ENCODE measurements around the gene LAMB1.

Gene LAMB1

DNA sequence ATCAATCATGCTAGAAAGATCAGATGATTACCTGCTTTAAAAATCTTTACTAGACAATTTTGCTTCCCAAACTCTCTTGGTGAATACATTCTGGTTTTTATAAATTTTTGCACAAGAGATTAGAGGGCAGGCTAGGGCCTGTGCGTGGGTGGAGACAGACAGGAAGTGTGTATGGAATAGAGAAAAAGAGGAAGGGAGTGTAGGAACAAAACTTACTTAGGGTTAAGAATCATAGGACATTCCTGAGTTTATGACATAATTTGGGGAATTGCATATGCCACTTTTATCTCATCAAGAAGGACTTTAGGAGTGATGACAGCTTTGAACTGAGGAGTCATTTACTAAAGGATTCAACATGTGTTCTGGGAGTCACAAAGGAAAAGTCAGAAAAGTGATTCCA is 31.3 kb downstream of the LAMB1 start:
- DNase-seq (ENCODE audit: low spot score), result no peak
- Histone ChIP-seq H3K27ac (peak overlapping the region; percentile 28 to 87), H3K4me3 (peak overlapping the region; percentile 9)
- TF ChIP-seq, protein P1, sequence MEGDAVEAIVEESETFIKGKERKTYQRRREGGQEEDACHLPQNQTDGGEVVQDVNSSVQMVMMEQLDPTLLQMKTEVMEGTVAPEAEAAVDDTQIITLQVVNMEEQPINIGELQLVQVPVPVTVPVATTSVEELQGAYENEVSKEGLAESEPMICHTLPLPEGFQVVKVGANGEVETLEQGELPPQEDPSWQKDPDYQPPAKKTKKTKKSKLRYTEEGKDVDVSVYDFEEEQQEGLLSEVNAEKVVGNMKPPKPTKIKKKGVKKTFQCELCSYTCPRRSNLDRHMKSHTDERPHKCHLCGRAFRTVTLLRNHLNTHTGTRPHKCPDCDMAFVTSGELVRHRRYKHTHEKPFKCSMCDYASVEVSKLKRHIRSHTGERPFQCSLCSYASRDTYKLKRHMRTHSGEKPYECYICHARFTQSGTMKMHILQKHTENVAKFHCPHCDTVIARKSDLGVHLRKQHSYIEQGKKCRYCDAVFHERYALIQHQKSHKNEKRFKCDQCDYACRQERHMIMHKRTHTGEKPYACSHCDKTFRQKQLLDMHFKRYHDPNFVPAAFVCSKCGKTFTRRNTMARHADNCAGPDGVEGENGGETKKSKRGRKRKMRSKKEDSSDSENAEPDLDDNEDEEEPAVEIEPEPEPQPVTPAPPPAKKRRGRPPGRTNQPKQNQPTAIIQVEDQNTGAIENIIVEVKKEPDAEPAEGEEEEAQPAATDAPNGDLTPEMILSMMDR (IDR thresholded peaks at IDR 0.05), result no peak

DNA sequence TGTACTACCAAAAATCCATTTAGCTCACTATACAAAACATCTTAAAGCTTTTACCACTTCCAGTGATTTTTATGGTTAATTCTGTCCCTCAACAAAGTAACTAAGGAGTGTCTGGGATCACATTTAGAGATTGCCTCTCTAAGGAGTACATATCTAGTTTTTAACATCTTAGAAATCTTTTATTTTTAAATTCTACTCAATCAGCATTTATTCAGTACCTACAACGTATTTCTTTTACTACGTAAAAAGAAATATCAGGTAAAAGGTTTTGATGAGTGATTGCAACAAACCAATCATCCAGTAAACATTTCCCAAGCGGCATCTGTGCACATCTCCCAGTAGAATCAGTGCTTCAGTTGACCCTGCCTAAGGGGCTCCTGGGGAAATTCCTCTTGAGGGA is 31.9 kb downstream of the LAMB1 start:
- no peak for DNase-seq (ENCODE audit: low spot score)
- Histone ChIP-seq H3K27ac (peak overlapping the region; percentile 28 to 87), H3K4me3 (peak overlapping the region; percentile 9)
- TF ChIP-seq, protein P1 (IDR thresholded peaks at IDR 0.05), result no peak

DNA sequence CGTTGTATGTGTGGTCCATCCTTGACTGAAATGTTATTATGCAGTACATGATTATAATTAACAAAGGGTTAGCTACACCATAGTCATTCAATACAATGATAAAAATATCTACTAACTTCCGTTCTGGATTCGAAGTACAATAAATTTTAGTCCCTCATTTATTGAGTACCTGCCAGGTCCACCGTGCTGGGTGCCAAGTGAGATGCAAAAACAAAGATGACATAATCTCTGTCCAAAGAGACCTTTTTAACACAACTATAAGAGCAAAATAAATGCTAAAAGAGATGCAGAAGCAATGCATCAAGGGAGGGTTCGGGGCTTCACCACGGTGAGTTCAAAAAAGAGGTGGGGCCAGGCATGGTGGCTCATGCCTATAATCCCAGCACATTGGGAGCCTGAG is 33.1 kb downstream of the LAMB1 start:
- Histone ChIP-seq H3K4me3 (no peak overlapping the region), H3K27ac (peak overlapping the region in 1 of 2 donors; percentile 60)
- DNase-seq (ENCODE audit: low spot score), result no peak
- TF ChIP-seq, protein P1 (IDR thresholded peaks at IDR 0.05), result no peak

DNA sequence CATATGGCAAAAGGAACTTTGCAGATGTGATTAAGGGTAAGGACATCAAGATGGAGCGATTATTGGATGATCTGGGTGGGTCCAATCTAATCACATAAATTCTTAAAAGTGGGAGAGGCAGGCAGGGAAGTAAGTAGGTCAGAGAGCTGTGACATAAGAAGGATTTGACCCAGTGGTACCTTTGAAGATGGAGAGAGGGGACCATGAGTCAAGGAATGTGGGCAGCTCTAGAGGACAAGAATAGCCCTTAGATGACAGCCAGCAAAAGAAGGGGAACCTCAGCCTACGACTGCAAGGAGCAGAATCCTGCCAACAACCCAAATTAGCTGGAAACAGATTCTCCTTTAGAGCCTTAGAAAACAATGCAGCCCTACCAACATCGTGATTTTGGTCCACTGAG is 34.5 kb downstream of the LAMB1 start:
- DNase-seq (ENCODE audit: low spot score), result no peak
- Histone ChIP-seq H3K27ac (no peak overlapping the region), H3K4me3 (no peak overlapping the region)
- TF ChIP-seq, protein P1 (IDR thresholded peaks at IDR 0.05), result no peak

DNA sequence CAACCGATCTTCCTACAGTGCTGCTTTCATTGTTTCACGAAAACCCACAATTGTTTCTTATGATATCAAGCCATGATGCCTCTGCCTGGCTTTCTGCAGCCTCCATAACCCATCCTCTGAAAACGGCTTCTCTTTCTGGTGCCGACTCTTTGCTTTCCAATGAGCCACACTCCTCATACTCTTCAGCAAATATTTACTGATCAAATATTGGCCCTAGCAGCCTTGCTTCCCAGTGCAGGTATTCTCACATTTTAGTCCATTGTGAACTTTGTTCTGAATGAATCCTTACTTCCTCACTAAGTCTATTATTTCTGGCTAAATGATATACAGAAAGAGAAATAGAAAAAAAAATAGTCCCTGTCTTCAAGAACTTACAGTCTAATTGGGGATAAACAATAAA is 35.5 kb downstream of the LAMB1 start:
- Histone ChIP-seq H3K4me3 (no peak overlapping the region), H3K27ac (no peak overlapping the region)
- no peak for DNase-seq (ENCODE audit: low spot score)
- TF ChIP-seq, protein P1 (IDR thresholded peaks at IDR 0.05), result no peak

DNA sequence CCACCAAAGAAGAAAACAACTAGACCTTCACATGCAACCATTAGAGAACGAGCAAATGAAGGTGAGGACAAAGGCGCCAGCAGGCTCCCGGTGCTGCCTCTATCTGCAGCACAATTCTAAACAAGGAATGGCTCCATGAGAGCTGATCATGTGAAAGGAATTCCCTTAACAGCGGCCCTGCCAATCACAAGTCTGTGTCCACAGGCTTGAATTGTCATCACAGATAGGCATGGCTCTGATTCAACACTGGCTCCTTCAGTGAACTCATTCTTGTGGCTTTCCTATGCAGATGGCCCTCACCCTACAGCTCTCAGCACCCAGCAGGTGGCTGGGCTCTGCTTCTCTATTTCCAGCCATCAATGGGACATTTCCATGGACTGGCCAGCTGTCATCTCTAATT is 36.2 kb downstream of the LAMB1 start:
- no peak for DNase-seq (ENCODE audit: low spot score)
- TF ChIP-seq, protein P1 (IDR thresholded peaks at IDR 0.05), result no peak
- peak overlapping the region in 1 of 2 donors; percentile 29 for H3K27ac ChIP-seq
- H3K4me3 ChIP-seq, result no peak overlapping the region

DNA sequence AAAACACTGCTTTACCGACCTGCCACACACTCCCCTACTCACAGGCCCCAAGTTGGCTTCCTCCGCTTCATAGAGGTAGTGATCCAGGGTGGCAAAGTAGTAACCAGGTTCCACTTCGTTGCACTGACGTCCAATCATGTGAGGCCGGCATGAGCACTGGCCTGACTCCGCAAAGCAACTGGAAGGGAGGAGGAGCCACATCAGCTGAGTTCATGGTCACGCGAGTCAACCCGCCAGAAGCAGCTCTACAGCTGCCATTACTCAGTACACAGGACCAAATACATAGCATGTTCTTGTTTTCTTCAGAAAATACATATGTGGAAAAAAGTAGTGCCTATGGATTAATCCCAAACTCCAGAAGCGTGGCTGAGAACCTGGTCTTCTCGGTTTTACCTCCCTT is 38.5 kb downstream of the LAMB1 start:
- no peak for DNase-seq (ENCODE audit: low spot score)
- no peak overlapping the region for H3K4me3 ChIP-seq
- no peak overlapping the region for H3K27ac ChIP-seq
- TF ChIP-seq, protein P1 (IDR thresholded peaks at IDR 0.05), result no peak

Measured in coronary artery (tissue), 2 donors.